WTC11 (cell line): Measurements from ENCODE around the gene ELK1.

Experiments used
- CREB1 ChIP-seq: sonication (generic); formaldehyde crosslinking; IDR thresholded peaks from 2 replicates; pipeline ENCODE4 v1.8.0; 2023; ENCODE audit warnings: mild to moderate bottlenecking, missing genetic modification reagents
- CTCF ChIP-seq: fragments of 200-600 bp; IDR thresholded peaks from 2 replicates; pipeline ENCODE4 v1.8.0; 2022; ENCODE audit warnings: antibody characterized with exemption
- FOXK1 ChIP-seq: sonication (generic); formaldehyde crosslinking; IDR thresholded peaks from 2 replicates; pipeline ENCODE4 v1.8.0; 2022; ENCODE audit warnings: mild to moderate bottlenecking, moderate library complexity, missing genetic modification reagents
- NR2C2 ChIP-seq: sonication (generic); formaldehyde crosslinking; IDR thresholded peaks from 2 replicates; pipeline ENCODE4 v1.8.0; 2022; ENCODE audit warnings: mild to moderate bottlenecking, missing genetic modification reagents
- TCF7 ChIP-seq: sonication (generic); formaldehyde crosslinking; IDR thresholded peaks from 2 replicates; pipeline ENCODE4 v1.8.0; 2022; ENCODE audit warnings: mild to moderate bottlenecking, low read depth, missing genetic modification reagents, moderate library complexity

- TF ChIP-seq NR2C2 (CRISPR knock-in tag) (no peak), CTCF (no peak), FOXK1 (CRISPR knock-in tag) (no peak), TCF7 (CRISPR knock-in tag) (no peak), CREB1 (CRISPR knock-in tag) (no peak)
These were observed 26.8 kb downstream of the ELK1 start for GRCh38 chrX:47623540-47624027.
